Medulla oblongata (tissue), 1 donor: Measurements from ENCODE around the gene SPTLC1.
"Not testable (repeated sequence)": the region's sequence is repeated elsewhere in the genome, so short reads cannot be mapped to it uniquely, and the experiment has no call there.

Experiments
- DNase-seq: peaks from one replicate; pipeline ENCODE4 v3.0.0-alpha.2; 2015; ENCODE audit errors: extremely low spot score

The SPTLC1 gene

DNA sequence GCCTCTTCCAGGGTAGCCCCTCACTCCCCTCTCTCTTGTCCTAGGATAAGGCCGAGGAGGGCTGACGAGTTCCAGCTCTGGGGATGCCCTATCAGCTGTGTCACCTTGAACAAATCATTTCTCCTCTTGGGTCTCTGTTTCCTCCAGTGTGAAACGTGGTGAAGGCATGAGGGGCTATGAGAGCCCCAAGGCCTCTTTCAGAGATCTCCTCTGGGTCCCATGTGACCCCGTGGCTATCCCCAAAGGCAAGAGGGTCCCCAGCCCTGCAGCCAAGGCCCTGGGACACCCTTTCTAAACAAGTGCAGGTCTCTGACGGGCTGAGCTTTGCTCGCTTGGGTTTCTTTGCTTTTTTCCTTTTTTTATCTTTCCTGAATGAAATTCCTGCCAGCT lies 25.5 kb upstream of the SPTLC1 start:
- no peak for DNase-seq

DNA sequence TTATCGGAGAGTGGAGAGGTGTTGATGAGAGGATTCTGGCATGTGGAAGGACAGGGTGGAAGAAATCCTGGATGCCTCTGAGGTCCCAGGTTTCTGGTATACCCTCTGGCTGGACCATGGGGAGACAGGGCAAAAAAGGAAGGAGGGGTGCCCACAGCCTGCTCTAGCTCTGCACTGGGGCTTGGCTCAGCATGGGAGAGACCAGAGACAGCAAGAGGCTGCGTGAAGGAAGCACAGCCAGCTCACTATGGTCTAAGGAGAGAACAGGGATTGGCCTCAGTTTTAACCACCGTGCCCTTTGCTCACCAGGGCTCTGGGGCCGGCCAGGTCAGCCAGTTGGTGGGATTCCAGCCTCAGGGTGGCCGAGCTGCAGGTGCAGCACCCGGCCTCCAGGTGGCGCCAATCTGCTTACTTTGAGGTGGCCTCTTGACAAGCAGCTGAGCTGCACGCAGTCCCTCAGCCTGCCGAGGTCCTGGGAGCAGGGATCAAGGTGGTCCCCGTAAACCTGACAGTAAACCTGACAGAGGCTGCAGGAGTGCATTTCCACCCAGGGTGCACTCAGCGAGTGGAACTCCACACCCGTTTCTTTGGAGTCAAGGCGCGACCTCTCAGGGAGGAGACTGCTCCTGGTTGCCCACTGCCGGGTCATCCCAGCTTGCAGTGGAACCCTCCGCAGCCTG lies 25.0 kb upstream of the SPTLC1 start:
- DNase-seq = peak; percentile 53

- not testable (repeated sequence) for DNase-seq
Measured at GRCh38 chr9:92138960-92139540, 23.8 kb upstream of the SPTLC1 start.

DNA sequence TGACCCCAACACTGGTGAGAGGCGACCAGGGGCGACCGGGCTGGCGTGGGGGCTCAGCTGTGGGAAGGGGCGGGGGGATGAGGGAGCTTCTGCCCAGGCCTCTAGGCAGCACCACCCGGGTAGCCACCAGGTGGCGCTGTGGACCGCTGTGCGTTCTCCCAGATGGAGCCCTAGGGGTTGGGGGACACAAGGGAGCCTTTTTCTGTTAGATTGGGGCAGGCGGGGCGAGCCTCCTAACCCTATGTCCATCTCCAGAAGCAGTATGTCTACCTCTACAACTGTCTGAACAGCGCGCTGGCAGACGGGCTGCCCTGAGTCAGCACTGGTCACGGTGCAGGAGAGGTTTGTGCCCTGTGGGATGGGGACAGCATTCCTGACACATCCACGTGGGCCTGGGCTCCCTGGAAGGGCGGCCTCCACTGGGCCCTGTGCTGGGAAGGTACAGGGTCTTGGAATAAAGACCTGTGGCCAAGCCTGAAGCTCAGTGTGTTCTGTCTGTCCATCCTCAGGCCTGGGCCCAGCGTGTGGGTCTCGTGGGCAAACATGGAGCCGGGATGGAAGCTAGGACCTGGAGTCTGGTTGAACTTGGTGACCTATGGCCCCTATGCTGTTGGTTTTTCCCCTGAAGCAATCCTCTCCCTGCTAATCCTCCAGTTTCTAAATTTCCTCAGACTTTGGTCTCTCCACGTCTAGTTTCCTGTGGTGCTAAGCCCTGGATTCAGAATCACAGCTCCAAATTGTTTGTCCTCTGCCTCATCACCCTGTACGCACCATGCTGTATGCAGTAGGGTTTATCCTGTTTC lies 23.1 kb upstream of the SPTLC1 start:
- peak; percentile 62 for DNase-seq

DNA sequence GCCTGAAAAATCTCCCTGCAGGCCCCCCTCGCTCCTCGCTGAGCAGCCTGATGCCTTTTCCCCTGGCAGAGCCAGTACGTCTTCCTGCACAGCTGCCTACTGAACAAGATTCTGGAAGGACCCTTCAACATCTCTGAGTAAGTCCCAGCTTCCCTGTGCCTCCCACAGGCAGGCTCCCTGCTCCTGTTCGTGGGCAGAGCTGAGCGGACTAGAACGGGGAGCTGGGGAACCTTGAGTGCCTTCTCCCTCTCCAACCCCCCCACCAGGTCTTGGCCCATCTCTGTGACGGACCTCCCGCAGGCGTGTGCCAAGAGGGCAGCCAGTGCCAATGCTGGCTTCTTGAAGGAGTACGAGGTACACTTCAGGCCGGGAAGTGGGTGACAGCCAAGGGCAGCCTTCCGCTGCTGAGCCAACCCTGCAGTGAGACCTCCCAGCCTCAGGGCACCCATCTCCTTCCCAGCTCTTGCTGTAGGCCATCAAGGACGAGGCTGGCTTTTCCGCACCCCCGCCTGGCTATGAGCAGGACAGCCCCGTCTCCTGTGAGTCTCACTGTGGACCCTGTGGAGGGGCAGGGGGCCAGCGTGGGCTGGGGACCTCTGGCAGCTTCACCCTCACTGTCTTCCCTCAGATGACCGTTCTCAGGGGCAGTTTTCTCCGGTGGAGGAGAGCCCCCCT lies 21.1 kb upstream of the SPTLC1 start:
- no peak for DNase-seq

GRCh38 chr9:92135576-92135975 lies 20.4 kb upstream of the SPTLC1 start:
- no peak for DNase-seq

- peak; percentile 84 for DNase-seq
Measured at GRCh38 chr9:92133949-92134604, 18.9 kb upstream of the SPTLC1 start.

- not testable (repeated sequence) for DNase-seq
Measured at GRCh38 chr9:92132913-92133312, 17.7 kb upstream of the SPTLC1 start.

DNA sequence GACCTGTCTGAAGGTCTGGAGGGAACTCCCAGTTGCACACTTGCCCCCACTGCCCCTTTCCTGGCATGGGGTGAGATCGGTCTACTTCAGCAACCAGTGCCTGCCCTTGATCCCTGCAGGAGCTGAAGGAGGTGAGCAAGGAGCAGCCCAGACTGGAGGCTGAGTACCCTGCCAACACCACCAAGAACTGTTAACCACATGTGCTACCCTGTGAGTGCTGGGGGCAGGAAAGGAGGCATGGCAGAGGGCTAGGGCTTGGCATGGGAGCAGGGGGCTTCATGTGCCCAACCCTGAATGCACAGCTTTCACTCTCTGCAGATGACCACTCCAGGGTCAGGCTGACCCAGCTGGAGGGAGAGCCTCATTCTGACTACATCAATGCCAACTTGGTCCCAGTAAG lies 17.3 kb upstream of the SPTLC1 start:
- DNase-seq = no peak

GRCh38 chr9:92122800-92123199 lies 7.6 kb upstream of the SPTLC1 start:
- DNase-seq = no peak

- no peak for DNase-seq
Measured at GRCh38 chr9:92122061-92122460, 6.8 kb upstream of the SPTLC1 start.

DNA sequence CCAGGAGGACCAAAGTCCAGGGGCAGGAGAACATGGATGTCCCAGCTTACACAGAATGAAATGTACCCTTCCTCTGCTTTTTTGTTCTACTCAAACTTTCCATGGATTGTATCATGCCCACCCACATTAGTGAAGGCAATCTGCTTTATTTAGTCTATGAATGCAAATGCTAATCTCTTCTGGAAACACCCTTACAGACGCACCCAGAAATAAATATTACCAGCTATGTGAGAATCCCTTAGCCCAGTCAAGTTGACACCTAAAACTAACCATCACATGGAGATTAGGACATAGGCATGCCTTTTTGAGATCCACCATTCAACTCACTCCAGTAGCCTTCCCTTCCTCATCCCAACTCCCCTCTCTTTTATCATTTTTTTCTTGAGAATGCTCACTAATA lies 6.1 kb upstream of the SPTLC1 start:
- DNase-seq = no peak

- DNase-seq = no peak
Measured at GRCh38 chr9:92120138-92120537, 4.9 kb upstream of the SPTLC1 start.

- no peak for DNase-seq
Measured at GRCh38 chr9:92119586-92119985, 4.4 kb upstream of the SPTLC1 start.

GRCh38 chr9:92108122-92108521 lies 7.1 kb downstream of the SPTLC1 start:
- DNase-seq = no peak

DNA sequence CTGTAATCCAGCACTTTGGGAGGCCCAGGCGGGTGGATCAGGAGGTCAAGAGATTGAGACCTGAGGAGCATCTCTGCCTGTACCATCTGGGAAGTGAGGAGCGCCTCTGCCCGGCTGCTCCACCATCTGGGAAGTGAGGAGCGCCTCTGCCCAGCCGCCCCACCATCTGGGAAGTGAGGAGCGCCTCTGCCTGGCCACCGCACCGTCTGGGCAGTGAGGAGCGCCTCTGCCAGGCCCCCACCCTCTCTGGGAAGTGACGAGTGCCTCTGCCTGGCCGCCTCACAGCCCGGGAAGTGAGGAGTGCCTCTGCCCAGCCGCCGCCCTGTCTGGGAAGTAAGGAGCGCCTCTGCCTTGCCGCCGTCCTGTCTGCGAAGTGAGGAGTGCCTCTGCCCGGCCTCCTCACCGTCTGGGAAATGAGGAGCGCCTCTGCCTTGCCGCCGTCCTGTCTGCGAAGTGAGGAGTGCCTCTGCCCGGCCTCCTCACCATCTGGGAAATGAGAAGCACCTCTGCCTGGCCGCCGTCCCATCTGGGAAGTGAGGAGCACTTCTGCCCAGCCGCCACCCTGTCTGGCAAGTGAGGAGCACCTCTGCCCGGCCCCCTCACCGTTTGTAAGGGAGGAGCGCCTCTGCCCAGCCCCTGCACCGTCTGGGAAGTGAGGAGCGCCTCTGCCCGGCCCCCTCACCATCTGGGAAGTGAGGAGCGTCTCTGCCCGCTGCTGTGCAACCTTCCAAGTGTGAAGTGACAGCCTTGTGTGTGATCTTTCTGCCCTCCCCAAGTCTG lies 9.6 kb downstream of the SPTLC1 start:
- DNase-seq = not testable (repeated sequence)

DNA sequence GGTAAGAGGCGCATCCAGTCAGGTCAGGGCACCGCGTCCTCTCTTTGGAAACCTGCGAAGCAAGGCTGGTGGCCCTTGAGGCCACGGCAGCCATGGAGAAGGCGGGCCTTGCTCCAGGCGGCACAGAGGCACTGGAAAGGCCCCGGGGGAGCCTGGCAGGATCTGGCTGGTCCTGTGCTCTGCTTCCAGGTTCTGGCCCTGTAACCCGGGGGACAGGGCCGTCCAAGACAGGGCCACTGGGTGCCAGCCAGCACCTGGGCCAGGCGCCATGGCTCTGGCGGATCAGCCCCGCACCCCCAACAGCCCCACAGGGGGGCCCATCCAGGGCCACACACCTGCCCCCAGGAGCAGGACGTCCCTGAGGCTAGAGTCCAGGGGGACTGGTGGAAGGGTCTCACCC lies 11.6 kb downstream of the SPTLC1 start:
- DNase-seq = not testable (repeated sequence)

DNA sequence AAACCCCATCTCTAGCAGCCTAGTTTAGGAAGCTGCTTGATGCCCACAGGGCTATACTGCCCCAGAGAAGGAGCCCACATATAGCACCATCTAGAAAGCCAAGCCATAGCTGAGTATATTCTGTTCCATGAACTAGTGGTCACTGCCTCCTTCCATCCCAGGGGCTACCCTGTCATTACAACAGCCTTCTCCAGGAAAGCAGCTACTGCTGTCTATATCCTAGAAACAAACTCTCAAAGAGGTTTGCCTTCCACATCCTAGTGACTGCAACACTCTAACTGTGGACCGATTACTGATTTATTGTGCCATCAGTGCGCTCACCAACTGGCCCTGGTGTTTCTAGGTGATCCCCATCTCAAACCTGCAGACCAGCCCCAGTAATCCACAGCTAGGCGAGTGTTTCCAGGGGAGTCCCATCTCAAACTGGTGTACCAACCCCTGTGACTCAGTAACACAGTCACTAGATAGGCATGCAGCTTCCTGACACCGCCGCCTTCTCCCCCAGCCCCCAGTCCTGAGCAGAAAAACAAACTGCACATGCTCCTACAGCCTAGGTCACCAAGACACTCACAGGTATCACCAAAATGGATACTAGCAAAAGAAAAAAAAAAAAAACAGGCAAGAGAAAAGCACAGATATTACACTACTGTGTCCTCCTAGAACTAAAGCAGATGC lies 14.8 kb downstream of the SPTLC1 start:
- DNase-seq = no peak

DNA sequence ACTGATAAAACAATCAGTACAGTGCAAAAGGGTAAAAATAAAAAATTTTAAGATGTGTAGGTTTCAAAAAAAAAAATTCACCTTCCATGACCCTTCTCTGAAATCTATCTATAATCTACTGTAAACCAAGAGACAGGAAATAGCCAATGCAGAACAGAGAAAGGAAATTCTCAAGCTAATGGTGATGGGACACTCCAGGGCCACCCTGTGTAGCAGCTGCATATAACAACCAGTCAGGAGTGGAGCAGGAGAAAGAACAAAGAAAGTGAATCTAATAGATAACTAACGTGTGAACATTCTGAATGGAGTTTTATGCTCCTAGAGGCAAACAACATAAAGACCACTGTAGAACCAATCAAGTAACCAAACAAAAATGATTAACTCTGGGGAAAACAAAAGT lies 16.6 kb downstream of the SPTLC1 start:
- no peak for DNase-seq

DNA sequence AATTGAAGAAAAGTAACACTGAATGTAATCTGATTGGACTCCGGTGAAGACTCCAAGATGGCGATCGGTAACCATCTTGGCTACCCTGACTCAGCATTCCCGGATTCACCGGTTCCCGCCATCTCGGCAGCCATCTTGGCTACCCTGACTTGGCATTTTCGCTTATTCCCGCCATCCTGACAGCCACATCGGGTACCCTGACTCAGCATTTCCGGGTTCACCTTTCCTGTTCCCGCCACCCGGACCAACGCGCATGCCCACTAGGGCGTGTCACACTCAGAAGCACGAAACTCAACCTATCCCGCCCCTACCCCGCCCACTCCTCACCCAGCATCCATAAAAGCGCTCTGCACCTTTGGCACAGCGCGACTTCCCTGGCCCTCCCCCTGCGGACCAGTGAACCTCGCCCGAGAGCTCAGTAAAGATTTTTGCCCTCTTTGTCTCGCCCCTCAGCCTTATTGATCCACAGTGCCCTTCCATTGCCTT lies 17.2 kb downstream of the SPTLC1 start:
- DNase-seq = peak; percentile 67
